HepG2 (cell line): ENCODE results near the gene FAM20A. TPM values are rescaled to one million over a fixed set of nuclear protein-coding genes. Genes with fewer than 3 reads are reported as not detected.
A peak's percentile ranks its signal among the peaks of the same experiment; 100 is the strongest.

Experiments used
- ADNP ChIP-seq: sonication (generic); formaldehyde crosslinking; IDR thresholded peaks from 2 replicates; pipeline ENCODE4 v1.4.0; 2020; ENCODE audit warnings: missing genetic modification reagents
- AGO2 ChIP-seq: fragments of 200-400 bp; formaldehyde crosslinking; optimal IDR thresholded peaks from 2 replicates; pipeline ENCODE3; 2017; ENCODE audit warnings: mild to moderate bottlenecking, low read depth, low read length, moderate library complexity
- ATF3 ChIP-seq: sonication (generic); formaldehyde crosslinking; IDR thresholded peaks from 2 replicates; pipeline ENCODE4 v1.4.0; 2020; ENCODE audit warnings: missing genetic modification reagents
- GPN1 ChIP-seq: sonication (generic); formaldehyde crosslinking; IDR thresholded peaks from 2 replicates; pipeline ENCODE4 v1.5.1; 2020; ENCODE audit warnings: missing genetic modification reagents, borderline replicate concordance
- NR3C1 ChIP-seq: sonication (generic); formaldehyde crosslinking; IDR thresholded peaks from 2 replicates; pipeline ENCODE4 v1.4.0; 2020; ENCODE audit warnings: missing genetic modification reagents
- POGK ChIP-seq: sonication (generic); formaldehyde crosslinking; conservative IDR thresholded peaks from 2 replicates; pipeline ENCODE4 v1.8.0; 2022; ENCODE audit warnings: mild to moderate bottlenecking, moderate library complexity, missing genetic modification reagents
- RBAK ChIP-seq: sonication (generic); formaldehyde crosslinking; IDR thresholded peaks from 2 replicates; pipeline ENCODE4 v1.5.1; 2020; ENCODE audit warnings: mild to moderate bottlenecking, missing genetic modification reagents
- RBM22 ChIP-seq: fragments of 200-400 bp; formaldehyde crosslinking; optimal IDR thresholded peaks from 2 replicates; pipeline ENCODE3; 2017; ENCODE audit warnings: mild to moderate bottlenecking, low read length, moderate library complexity
- REPIN1 ChIP-seq: sonication (generic); formaldehyde crosslinking; IDR thresholded peaks from 2 replicates; pipeline ENCODE4 v1.8.0; 2022; ENCODE audit warnings: missing genetic modification reagents, low read depth, mild to moderate bottlenecking, borderline replicate concordance
- SALL2 ChIP-seq: sonication (generic); formaldehyde crosslinking; IDR thresholded peaks from 2 replicates; pipeline ENCODE4 v1.8.1; 2023; ENCODE audit warnings: mild to moderate bottlenecking, missing genetic modification reagents, inconsistent platforms
- SP2 ChIP-seq: sonication (generic); formaldehyde crosslinking; IDR thresholded peaks from 2 replicates; pipeline ENCODE4 v1.5.1; 2020; ENCODE audit warnings: mild to moderate bottlenecking, missing genetic modification reagents
- ZFAT ChIP-seq: sonication (generic); formaldehyde crosslinking; conservative IDR thresholded peaks from 2 replicates; pipeline ENCODE4 v1.8.1; 2023; ENCODE audit warnings: missing genetic modification reagents, inconsistent platforms
- ZNF30 ChIP-seq: sonication (generic); formaldehyde crosslinking; IDR thresholded peaks from 2 replicates; pipeline ENCODE4 v1.5.0; 2020; ENCODE audit warnings: mild to moderate bottlenecking, missing genetic modification reagents
- ZNF350 ChIP-seq: sonication (generic); formaldehyde crosslinking; IDR thresholded peaks from 2 replicates; pipeline ENCODE4 v1.4.0; 2020; ENCODE audit warnings: mild to moderate bottlenecking, low read depth, missing genetic modification reagents, borderline replicate concordance
- ZNF430 ChIP-seq: sonication (generic); formaldehyde crosslinking; IDR thresholded peaks from 2 replicates; pipeline ENCODE4 v1.9.0; 2021; ENCODE audit warnings: mild to moderate bottlenecking, missing genetic modification reagents
- ZNF710 ChIP-seq: sonication (generic); formaldehyde crosslinking; IDR thresholded peaks from 2 replicates; pipeline ENCODE4 v1.5.0; 2020; ENCODE audit warnings: mild to moderate bottlenecking, missing genetic modification reagents, borderline replicate concordance
- ZNF772 ChIP-seq: sonication (generic); formaldehyde crosslinking; IDR thresholded peaks from 2 replicates; pipeline ENCODE4 v1.5.0; 2020; ENCODE audit warnings: mild to moderate bottlenecking, missing genetic modification reagents
- ZNF839 ChIP-seq: sonication (generic); formaldehyde crosslinking; IDR thresholded peaks from 2 replicates; pipeline ENCODE4 v1.4.0; 2020; ENCODE audit warnings: missing genetic modification reagents, mild to moderate bottlenecking, borderline replicate concordance
- polyA plus RNA-seq, 8 experiments: library from polyadenylated mRNA; depleted of rRNA in 3 of 8; stranded (reverse) in 7 of 8; unstranded in 1 of 8; fragments of >200 nt; fragmentation: Illumina TruSeq in 4 of 8; extraction: Trizol in 4 of 8; gene quantifications; 2 replicates each; pipeline versions ENCODE4 v1.2.1 to v1.2.3, GENCODE V29; 2011 to 2016; ENCODE audit warnings: low read depth in 4 of 8, missing spikeins in 1 of 8, mixed read lengths in 1 of 8; ENCODE audit not compliant: insufficient read depth in 1 of 8
- total RNA-seq, 5 experiments: library from RNA; depleted of rRNA; stranded (reverse); fragments of >200 nt; fragmentation: Illumina TruSeq; extraction: Trizol; gene quantifications; 2 replicates each; pipeline ENCODE4 v1.2.3, GENCODE V29; 2016; ENCODE audit warnings: low read depth in 1 of 5
- TF ChIP-seq, protein P1 (sequence below), 2 experiments: sonication (generic) in 1 of 2; formaldehyde crosslinking in 1 of 2; IDR thresholded peaks; 2 replicates each; pipeline versions ENCODE4 v1.4.0 to v1.6.1; 2018 to 2020; ENCODE audit warnings: missing genetic modification reagents in 2 of 2, borderline replicate concordance in 1 of 2, low read depth in 1 of 2, mild to moderate bottlenecking in 1 of 2, missing biosample characterization in 1 of 2
- TF ChIP-seq, protein P2 (sequence below): sonication (generic); formaldehyde crosslinking; conservative IDR thresholded peaks from 2 replicates; pipeline ENCODE4 v1.5.0; 2020; ENCODE audit warnings: missing genetic modification reagents

Gene FAM20A
- total and polyA plus RNA-seq, 2 of the 13 experiments (the other 11 are each of a cell fraction or from before 2014, with no cell fraction given), result 9.3 to 20.7 TPM

DNA sequence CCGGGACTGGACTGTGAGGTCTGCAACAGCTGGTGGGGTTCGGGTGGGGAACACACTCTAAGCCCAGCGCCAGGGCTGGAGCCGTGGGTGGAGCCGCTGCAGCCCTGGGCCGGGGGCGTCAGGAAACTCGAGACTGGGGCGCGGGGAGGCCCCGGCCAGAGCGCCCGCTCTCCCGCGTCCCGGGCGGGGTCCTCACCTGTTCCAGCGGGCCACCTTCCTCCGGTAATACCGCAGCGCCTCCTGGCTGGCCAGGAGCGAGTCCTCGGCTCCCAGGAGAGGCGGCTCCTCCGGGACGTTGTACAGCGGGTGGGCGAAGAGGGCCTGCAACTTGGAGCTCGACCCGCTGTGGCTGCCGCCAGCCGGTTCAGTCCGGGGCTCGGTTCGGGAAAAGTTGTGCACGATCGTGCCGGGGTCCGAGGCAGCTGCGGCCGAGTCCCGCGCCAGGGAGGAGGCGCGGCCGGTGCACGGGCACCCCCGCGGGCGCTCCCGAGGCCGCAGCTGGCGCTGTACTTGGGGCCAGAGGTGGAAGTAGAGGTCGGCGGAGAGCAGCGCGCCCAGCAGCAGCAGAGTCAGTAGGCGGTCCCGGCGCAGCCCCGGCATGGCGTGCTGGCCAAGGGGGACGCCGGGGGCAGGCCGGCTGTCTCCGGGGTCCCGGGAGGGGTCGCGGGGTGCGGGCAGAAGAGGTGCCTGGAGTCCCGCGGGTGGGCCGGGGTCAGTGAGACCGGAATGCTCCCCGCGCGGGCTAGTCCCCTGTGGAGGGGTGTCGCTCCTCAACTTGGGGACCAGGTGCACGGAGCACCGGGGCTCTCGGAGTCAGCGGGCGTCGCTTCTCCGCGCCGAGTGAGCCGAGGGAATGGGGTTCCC, 868 bp downstream of the FAM20A start (continued):
- TF ChIP-seq ZNF30 (CRISPR knock-in tag) (peak; percentile 47; the same call in 1 of the 2 replicates), REPIN1 (CRISPR knock-in tag) (peak; percentile 75; the same call in 1 of the 2 replicates), ZNF710 (CRISPR knock-in tag) (peak; percentile 79; the same call in 1 of the 2 replicates), NR3C1 (CRISPR knock-in tag) (no peak), AGO2 (peak; percentile 46), ZNF430 (CRISPR knock-in tag) (peak; percentile 88), ZNF772 (peak; percentile 80), RBM22 (no peak), SP2 (no peak), ATF3 (CRISPR knock-in tag) (peak; percentile 60; the same call in 1 of the 2 replicates), ZFAT (CRISPR knock-in tag) (0 out of 2 replicates have a peak, but pooled peaks have one; percentile 48), POGK (CRISPR knock-in tag) (peak; percentile 92), ZNF839 (CRISPR knock-in tag) (0 out of 2 replicates have a peak, but pooled peaks have one; percentile 31), ADNP (CRISPR knock-in tag) (peak; percentile 14; the same call in 1 of the 2 replicates), RBAK (CRISPR knock-in tag) (0 out of 2 replicates have a peak, but pooled peaks have one; percentile 34), GPN1 (CRISPR knock-in tag) (no peak), SALL2 (CRISPR knock-in tag) (peak; percentile 26; the same call in 1 of the 2 replicates), ZNF350 (CRISPR knock-in tag) (peak; percentile 47; the same call in 1 of the 2 replicates)
- TF ChIP-seq, protein P1, sequence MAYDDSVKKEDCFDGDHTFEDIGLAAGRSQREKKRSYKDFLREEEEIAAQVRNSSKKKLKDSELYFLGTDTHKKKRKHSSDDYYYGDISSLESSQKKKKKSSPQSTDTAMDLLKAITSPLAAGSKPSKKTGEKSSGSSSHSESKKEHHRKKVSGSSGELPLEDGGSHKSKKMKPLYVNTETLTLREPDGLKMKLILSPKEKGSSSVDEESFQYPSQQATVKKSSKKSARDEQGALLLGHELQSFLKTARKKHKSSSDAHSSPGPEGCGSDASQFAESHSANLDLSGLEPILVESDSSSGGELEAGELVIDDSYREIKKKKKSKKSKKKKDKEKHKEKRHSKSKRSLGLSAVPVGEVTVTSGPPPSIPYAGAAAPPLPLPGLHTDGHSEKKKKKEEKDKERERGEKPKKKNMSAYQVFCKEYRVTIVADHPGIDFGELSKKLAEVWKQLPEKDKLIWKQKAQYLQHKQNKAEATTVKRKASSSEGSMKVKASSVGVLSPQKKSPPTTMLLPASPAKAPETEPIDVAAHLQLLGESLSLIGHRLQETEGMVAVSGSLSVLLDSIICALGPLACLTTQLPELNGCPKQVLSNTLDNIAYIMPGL (CRISPR knock-in tag; IDR thresholded peaks at IDR 0.05; ENCODE audit: borderline replicate concordance in 1 of 2, low read depth in 1 of 2), result peak; percentile 98 to 100
- TF ChIP-seq, protein P2, sequence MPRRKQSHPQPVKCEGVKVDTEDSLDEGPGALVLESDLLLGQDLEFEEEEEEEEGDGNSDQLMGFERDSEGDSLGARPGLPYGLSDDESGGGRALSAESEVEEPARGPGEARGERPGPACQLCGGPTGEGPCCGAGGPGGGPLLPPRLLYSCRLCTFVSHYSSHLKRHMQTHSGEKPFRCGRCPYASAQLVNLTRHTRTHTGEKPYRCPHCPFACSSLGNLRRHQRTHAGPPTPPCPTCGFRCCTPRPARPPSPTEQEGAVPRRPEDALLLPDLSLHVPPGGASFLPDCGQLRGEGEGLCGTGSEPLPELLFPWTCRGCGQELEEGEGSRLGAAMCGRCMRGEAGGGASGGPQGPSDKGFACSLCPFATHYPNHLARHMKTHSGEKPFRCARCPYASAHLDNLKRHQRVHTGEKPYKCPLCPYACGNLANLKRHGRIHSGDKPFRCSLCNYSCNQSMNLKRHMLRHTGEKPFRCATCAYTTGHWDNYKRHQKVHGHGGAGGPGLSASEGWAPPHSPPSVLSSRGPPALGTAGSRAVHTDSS (CRISPR knock-in tag), result no peak
